ENCODE data around the gene PLXNC1.

The PLXNC1 gene

DNA sequence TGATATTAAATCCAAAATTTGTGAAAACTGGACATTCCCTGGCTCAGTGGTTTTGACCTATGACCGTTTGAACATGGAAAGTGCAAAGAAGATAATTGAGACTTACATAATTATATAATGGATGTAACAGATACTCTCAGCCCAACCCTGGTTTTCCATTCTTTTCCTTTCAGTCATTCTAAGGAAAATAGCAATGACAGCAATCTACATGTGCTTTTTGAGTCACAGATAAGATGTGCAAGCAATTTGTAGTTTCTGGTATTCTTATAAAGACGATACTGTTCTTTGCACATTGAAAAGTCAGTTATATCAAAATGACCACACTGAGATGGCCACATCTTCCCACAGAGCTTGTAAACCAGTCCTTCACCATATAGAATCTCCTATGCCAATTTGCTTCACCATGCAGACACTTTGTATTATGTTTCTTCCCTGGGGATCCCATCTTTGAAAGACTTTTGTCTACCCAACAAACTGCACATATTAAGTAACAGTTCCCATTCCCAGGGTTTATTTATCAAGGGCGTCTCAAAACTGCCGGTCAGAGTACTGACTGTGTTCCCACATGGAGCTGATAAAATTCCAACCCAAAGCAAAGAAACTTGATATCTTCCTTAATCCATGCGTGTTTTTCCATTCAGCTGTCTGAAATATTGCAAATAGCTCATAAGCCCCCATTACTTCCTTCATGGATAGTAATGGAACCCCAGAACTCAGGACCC, 34.8 kb downstream of the PLXNC1 start:
- DNase-seq: no peak

- DNase-seq: no peak
Measured at GRCh38 chr12:94183708-94184379, 35.5 kb downstream of the PLXNC1 start.

DNA sequence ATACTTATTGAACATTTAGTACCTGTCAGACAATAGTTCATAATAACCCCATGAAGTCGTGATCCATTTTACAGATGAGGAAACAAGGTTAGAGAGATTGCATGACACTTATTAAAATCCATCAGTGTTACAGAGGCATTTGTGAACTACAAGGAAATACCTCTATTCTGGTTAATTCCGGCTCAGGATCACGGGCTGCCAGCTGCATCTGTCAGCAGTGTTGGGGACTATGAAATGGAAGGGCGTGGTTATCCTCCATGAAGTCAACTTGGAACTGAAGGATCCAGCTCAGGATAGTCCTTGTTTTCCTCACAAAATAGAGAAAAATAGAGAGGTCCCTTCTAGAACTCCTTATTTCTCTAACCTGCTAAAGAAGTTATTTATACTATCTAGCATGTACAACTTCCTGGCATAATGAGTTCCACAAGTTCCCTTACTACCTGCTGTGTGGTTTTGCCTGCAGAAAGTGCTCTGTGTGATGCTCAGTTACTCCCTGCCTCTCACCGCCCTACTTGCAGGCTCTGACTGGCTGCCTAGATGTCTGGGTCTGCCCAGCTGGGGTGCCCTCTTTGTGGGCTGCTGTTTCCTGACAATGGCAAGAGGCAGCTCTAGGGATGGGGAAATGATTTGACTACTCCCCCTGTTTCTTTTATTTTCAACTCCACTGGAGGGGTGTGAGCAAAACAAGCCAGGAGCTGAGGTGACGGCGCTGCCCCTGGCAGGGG, 36.8 kb downstream of the PLXNC1 start:
- no peak for DNase-seq

DNA sequence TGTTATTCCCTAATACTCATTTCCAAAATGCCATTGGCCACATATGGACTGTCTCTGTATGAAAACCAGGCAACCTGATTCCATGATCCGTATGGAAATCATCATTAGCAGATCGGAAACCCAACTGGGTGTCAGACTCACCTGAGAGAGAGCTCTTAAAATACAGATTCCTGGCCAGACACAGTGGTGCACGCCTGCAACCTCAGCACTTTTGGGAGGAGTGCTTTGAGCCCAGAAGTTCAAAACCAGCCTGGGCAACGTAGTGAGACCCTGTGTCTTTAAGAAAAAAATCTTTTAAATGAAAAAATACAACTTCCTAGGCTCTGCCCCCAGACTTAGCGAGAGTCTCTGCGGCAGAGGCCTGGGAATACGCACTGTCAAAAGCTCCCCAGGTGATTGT, 37.4 kb downstream of the PLXNC1 start:
- DNase-seq: no peak

GRCh38 chr12:94186278-94187241, 38.2 kb downstream of the PLXNC1 start:
- peak; percentile 56 to 77 for DNase-seq

DNA sequence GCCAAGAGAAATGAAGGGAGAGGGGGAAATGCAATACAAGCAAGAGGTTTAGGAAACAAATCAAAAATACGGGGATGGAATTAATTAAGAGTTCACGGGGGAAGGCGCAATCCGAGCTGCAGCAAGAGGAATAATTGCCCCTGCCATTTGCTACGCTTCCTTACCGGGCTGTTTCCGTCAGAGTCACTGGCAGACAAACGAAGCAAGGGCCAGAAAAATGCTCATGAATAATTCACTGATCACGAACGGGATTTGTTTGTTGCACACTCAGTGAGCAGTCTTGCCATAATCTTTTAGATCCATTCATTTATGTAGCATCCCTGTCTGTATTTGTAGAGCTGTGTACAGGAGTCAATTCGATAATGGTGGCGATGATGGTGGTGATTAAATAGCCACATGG, 39.0 kb downstream of the PLXNC1 start:
- no peak for DNase-seq

DNA sequence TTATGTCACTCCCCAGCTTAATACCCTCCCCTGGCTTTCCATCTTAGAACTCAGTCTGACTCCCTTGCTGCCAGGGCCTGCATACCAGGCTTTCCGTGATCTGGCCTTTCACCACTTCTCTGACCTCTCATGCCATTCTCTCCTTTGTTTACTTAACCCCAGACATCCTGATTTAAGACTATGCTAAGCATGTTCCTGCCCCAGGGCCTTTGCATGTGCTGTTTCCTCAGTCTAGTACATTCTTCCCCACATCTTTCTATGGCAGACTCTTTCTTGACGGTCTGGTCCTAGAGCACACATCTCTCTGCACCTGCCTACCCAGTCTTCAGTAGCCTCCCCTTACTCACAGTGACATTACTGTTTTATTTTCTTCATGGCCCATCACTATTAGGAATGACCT, 42.2 kb downstream of the PLXNC1 start:
- no peak for DNase-seq

DNA sequence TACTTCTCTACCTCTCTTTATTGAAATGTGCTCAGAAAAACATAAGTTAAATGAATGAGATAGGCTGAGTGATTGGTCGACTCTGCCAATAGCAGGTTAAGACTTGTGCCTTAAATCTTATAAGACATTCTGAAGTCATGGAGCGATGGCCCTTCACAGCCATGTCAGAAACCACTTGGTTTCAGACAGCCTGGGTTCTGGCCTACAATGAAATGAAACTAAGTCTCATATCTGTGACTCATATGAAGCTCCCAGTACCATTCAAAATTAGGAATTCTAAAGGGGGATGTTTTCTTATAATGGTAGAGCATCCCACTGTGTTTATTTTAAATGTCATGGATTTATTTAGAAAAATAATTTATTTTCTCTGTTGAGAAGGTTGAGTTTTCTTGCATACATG, 42.6 kb downstream of the PLXNC1 start:
- no peak for DNase-seq

GRCh38 chr12:94191811-94192210, 43.4 kb downstream of the PLXNC1 start:
- no peak for DNase-seq

DNA sequence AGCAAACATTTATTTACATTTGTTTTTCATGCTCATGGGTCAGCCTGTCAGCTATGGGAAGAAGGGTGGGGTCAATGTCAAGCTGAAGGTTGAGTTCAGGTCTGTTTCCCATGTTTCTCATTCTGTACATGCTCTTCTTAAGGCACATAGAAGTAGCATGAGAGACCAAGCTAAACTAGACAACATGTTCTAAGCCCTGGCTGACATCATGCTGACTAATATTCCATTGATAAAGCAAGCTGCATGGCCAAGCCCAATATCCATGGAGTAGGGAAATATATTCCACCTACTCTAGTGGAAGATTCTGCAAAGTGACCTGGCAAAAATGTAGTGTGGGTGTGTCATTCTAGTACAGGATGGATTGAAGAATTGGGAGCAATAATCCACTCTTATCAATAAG, 44.1 kb downstream of the PLXNC1 start:
- DNase-seq: no peak

- DNase-seq: no peak
Measured at GRCh38 chr12:94193168-94193567, 44.8 kb downstream of the PLXNC1 start.

DNA sequence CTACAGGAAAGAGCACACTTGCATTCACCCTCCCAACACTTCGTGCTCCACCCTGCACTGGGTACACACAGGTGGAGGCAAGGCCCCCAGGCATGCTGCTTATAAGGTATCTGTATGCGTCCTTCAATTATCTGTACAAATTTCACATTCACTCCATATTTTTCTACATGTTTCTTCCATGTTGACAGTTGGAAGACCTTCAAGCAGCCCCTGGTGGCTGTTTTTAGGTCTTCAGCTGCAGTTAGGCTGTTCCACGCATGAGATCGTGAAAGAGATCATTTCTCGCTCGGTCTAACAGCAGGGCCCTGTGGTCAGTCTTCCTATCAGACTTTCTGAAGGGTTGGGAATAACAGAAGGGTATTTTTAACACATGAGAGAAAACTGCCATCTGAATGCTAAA, 47.1 kb downstream of the PLXNC1 start:
- no peak for DNase-seq

DNA sequence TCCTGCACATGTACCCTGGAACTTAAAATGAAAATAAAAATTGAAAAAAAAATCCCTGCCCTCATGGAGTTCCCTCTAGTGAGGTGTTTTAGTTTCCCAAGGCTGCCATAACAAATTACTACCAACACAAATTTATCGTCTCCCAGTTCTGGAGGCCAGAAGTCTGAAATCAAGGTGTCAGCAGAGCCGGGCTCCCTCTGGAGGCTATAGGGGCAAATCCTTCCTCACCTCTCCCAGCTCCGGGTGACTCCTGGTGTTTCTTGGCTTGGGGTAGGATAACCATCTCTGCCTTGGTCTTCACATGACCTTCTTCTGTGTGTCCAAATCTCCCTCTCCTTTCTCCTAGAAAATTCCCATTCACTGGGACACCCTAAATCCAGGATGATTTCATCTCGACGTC, 50.1 kb downstream of the PLXNC1 start:
- DNase-seq: no peak

GRCh38 chr12:94198872-94199271, 50.5 kb downstream of the PLXNC1 start:
- DNase-seq: no peak

GRCh38 chr12:94200069-94200468, 51.7 kb downstream of the PLXNC1 start:
- DNase-seq: no peak

GRCh38 chr12:94200695-94201094, 52.3 kb downstream of the PLXNC1 start:
- DNase-seq: no peak

DNA sequence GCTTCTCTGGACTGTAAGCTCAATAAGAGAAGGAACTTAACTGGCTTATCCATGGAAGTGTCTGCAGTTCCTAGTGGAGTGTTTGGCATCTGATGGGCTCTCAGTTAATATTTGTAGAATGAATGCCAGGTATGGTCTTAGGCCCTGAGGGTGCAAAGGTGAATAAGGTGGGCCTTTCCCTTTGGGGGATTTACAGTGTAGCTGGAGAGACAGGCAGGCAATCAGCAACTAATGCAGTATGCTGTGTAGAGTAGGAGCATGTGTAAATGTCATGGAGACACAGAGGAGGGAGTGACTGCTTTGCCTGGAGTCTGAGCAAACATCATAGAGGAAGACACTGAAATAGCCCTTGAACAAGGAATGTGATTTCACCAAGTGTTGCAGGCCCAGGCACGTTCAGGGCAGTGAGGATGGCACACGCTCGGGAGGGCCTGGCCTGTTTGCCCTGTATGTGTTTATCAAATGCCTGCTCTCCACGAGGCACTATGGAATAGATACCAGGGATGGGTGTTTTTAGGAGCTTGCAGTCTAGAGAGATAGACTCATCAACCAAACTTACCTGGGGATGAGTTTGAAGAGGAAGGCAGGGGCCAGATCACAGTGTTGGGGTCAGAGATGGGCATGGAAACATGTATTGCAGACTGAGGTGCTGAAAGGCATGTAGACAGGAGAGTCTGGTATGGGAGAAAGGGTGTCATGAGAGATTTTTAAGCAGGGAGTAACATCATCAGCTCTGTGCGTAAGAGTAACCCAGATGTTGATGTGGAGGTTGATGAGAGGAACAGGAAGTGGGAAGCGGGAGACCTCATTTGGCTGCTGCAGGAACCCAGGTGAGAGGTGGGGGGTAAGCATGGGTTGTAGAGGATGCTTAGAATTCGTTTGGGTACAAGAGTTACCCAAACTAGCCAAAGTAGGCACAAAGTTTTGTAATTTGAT, 54.1 kb downstream of the PLXNC1 start:
- no peak for DNase-seq

DNA sequence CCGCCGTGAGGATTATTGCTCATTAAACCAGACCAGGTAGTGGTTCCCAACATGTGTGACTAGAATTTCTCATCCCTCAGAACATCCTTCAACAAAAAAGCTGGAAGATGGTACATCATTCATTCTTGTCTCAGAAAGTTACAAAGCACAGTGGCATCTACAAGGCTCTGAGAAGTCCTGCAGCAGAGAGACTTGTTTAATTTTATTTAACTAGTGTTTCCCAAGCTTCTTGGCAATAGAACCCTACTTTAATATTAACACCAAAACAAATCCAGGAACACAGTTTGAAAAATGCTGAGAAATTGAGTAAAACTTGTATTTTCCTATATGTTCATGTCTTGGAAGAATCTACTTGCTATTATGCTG, 54.8 kb downstream of the PLXNC1 start:
- DNase-seq: no peak

GRCh38 chr12:94203796-94204195, 55.4 kb downstream of the PLXNC1 start:
- no peak for DNase-seq

- DNase-seq: no peak
Measured at GRCh38 chr12:94204499-94205247, 56.3 kb downstream of the PLXNC1 start.

GRCh38 chr12:94205822-94206221, 57.4 kb downstream of the PLXNC1 start:
- DNase-seq: no peak

Measured in cerebellar nuclear complex (tissue), 1 donor.